Right lobe of liver (tissue), 6 donors: Measurements from ENCODE around the gene VRK1. TPM values are rescaled to one million over a fixed set of nuclear protein-coding genes. Genes with fewer than 3 reads are reported as not detected.

ENCODE experiments used
- ATAC-seq, 4 donors: fragments of 200-7000 bp; cut with Tn5 transposase; one replicate each; pipeline ENCODE4 v1.9.1; 2020; ENCODE audit warnings: mild to moderate bottlenecking in 4 of 4, moderate library complexity in 4 of 4
- DNase-seq, 3 donors: peaks; one replicate each; pipeline ENCODE4 v3.0.0-alpha.2; 2020
- H3K27ac ChIP-seq, 3 donors: fragments of 200-600 bp; one replicate each; pipeline ENCODE4 v1.8.0; 2022
- H3K27me3 ChIP-seq, 2 donors: fragments of 200-600 bp; one replicate each; pipeline ENCODE4 v1.8.0; 2022
- H3K36me3 ChIP-seq, 4 donors: fragments of 200-600 bp; sonication (generic) in 1 of 4; one replicate each; pipeline versions ENCODE4 v1.5.1 to v1.8.0; 2017 to 2022; ENCODE audit warnings: control low read depth in 1 of 4
- H3K4me1 ChIP-seq, 4 donors: fragments of 200-600 bp; sonication (generic) in 1 of 4; one replicate each; pipeline versions ENCODE4 v1.5.1 to v1.8.0; 2017 to 2022; ENCODE audit warnings: control low read depth in 1 of 4
- H3K4me3 ChIP-seq, 3 donors: fragments of 200-600 bp; one replicate each; pipeline ENCODE4 v1.8.0; 2022
- H3K9me3 ChIP-seq, 4 donors: fragments of 200-600 bp; sonication (generic) in 1 of 4; one replicate each; pipeline versions ENCODE4 v1.5.1 to v1.8.0; 2017 to 2022; ENCODE audit warnings: control low read depth in 1 of 4
- POLR2A ChIP-seq: fragments of 450-650 bp; IDR thresholded peaks from one replicate; pipeline ENCODE4 v1.6.1; 2017; ENCODE audit warnings: antibody characterized with exemption, mild to moderate bottlenecking
- WGBS: methylation state at CpG from one replicate; pipeline ENCODE4 v1.1.6; 2018; ENCODE audit warnings: low coverage, low lambda C conversion rate; ENCODE audit not compliant: insufficient coverage; ENCODE audit errors: missing lambda C conversion rate; 5-methylcytosine and 5-hydroxymethylcytosine counted together
- intact Hi-C, 2 donors: fragments of 100-400 bp; cut with DNase I; formaldehyde crosslinking; loops; one replicate each; pipeline versions ENCODE4 v1.11.2 to v1.14.1; 2022
- total RNA-seq, 6 experiments: library from RNA; depleted of rRNA in 2 of 6; stranded (reverse); fragments of >200 nt in 2 of 6; fragmentation: NEBNext Ultra II Directional in 3 of 6; extraction: Animal tissue kit (Norgen Biotek cat#: 25700) in 3 of 6; gene quantifications; one replicate each; pipeline versions ENCODE4 v1.1.0 to v1.2.4, GENCODE V29; 2016 to 2023
- TF ChIP-seq, protein P1 (sequence below), 4 donors: fragments of 200-600 bp in 3 of 4; fragments of 450-650 bp in 1 of 4; IDR thresholded peaks; one replicate each; pipeline versions ENCODE4 v1.5.1 to v1.8.0; 2016 to 2022; ENCODE audit warnings: antibody characterized with exemption in 4 of 4, mild to moderate bottlenecking in 2 of 4
- donor health status: DM: no; HTN: yes; CAD: no.
- donor health status: DM: no; HTN: no; CAD: no.
- donor health status: DM: no; HTN: no; CAD: no.
- donor health status: DM: no; HTN: yes; CAD: no.
- donor health status: DM: no; HTN: yes; CAD: no.

The VRK1 gene
- total RNA-seq, 6 experiments from 2014 or later: 1.8 to 6.9 (median 3.8) TPM

DNA sequence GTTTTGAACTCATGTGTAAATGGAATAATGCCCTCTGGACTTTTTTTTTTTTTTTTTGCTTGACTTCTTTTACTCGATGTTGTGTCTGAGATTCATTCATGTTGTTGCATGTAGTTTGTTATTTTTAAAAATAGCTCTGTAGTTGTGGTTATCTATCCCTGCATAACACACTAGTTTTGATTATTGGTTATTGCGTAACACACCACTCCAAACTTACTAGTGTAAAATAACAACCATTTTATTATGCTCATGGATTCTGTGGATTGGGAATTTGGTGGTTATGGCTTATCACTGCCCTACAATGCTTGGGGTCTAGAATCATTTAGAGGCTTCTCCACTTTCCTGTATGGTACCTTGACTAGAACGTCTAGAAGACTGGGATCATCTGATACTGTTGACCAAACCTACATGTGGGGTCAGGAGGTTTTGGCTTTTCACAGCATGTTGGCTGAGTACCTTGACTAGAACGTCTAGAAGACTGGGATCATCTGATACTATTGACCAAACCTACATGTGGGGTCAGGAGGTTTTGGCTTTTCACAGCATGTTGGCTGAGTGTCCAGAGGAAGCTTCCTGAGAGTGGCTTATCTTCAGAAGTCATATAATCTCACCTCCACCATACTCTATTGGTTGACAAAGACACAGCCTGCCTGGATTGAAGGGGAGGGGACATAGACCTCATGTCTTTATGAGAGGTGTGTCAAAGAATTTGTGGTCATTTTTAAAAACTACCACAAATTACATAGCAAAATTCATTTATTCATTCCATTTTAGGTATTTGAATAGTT, 11.6 kb downstream of the VRK1 start:
- intact Hi-C loops: no loop called here
- no peak overlapping the region for H3K27ac ChIP-seq
- ATAC-seq (no peak), DNase-seq (no peak)
- H3K27me3 ChIP-seq: no peaks in the 10 kb centered on the region
- TF ChIP-seq, protein P1, sequence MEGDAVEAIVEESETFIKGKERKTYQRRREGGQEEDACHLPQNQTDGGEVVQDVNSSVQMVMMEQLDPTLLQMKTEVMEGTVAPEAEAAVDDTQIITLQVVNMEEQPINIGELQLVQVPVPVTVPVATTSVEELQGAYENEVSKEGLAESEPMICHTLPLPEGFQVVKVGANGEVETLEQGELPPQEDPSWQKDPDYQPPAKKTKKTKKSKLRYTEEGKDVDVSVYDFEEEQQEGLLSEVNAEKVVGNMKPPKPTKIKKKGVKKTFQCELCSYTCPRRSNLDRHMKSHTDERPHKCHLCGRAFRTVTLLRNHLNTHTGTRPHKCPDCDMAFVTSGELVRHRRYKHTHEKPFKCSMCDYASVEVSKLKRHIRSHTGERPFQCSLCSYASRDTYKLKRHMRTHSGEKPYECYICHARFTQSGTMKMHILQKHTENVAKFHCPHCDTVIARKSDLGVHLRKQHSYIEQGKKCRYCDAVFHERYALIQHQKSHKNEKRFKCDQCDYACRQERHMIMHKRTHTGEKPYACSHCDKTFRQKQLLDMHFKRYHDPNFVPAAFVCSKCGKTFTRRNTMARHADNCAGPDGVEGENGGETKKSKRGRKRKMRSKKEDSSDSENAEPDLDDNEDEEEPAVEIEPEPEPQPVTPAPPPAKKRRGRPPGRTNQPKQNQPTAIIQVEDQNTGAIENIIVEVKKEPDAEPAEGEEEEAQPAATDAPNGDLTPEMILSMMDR (IDR thresholded peaks at IDR 0.05): no peak
- no peak for TF ChIP-seq POLR2A
- 51% methylated on average over 4 of the region's 4 CpGs for WGBS
- no peaks in the 10 kb centered on the region for H3K9me3 ChIP-seq
- no peaks in the 10 kb centered on the region for H3K36me3 ChIP-seq
- H3K4me1 ChIP-seq: no peaks in the 10 kb centered on the region
- no peak overlapping the region for H3K4me3 ChIP-seq

DNA sequence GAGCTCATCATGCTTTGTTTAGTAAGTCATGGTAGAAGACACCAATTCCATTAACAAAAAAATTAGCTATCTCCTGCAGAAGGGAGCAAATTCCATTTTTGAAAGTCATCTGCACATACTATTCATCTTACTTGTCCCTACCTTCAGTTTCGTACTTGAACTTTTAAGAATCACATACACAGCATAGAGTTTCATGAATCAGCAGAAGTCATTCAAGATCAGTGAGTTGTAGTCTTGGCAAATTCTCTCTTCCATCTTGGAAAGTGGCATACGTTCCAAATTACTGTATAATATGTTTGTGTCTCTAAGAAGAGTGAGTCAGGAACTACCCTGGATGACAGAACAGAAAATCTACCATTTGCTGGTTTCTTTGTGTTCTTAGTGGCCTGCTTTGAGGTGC, 14.1 kb downstream of the VRK1 start:
- DNase-seq: no peak
- no peak overlapping the region for H3K4me3 ChIP-seq
- no peak for TF ChIP-seq POLR2A
- TF ChIP-seq, protein P1 (IDR thresholded peaks at IDR 0.05): no peak

DNA sequence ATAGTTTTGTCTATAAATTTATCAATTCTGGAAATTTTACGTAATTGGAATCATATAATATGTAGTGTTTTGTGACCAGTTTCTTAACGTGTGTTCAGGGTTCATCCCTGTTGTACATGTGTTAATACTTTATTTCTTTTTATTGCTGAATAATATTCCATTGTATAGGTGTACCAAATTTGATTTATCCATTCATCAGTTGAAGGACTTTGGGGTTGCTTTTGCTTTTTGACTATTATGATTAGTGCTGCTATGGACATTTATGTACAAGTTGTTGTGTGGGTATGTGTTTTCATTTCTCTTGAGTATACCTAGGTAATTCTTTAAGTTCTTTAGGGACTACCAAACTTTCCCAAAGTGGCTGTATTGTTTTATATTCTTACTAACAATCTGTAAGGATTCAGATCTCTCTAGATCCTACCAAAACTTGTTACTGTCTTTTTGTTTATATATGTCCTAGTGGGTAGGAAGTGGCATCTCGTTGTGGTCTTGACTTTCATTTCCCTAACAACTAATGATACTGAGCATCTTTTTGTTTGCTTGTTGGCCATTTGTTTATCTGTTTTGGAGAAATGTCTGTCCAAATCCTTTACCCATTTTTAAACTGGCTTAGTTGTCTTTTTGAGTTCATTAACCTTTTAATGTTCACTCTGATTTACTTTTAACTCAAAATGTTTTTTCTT, 14.9 kb downstream of the VRK1 start:
- 66% methylated on average over 3 of the region's 3 CpGs for WGBS
- H3K36me3 ChIP-seq: no peaks in the 10 kb centered on the region
- H3K27me3 ChIP-seq: no peaks in the 10 kb centered on the region
- intact Hi-C loops: no loop called here
- no peaks in the 10 kb centered on the region for H3K4me1 ChIP-seq
- TF ChIP-seq POLR2A: no peak
- TF ChIP-seq, protein P1 (IDR thresholded peaks at IDR 0.05): no peak
- no peak overlapping the region for H3K4me3 ChIP-seq
- DNase-seq (no peak), ATAC-seq (no peak)
- H3K9me3 ChIP-seq: no peaks in the 10 kb centered on the region
- no peak overlapping the region for H3K27ac ChIP-seq

More for the DNA sequence above, 14.1 kb downstream of the VRK1 start:
- Histone ChIP-seq H3K4me1 (no peaks in the 10 kb centered on the region), H3K27ac (no peak overlapping the region), H3K27me3 (no peaks in the 10 kb centered on the region), H3K9me3 (no peaks in the 10 kb centered on the region), H3K36me3 (no peaks in the 10 kb centered on the region)
- ATAC-seq: no peak
- 50% methylated on average over 2 of the region's 2 CpGs for WGBS
- intact Hi-C loops: no loop called here

DNA sequence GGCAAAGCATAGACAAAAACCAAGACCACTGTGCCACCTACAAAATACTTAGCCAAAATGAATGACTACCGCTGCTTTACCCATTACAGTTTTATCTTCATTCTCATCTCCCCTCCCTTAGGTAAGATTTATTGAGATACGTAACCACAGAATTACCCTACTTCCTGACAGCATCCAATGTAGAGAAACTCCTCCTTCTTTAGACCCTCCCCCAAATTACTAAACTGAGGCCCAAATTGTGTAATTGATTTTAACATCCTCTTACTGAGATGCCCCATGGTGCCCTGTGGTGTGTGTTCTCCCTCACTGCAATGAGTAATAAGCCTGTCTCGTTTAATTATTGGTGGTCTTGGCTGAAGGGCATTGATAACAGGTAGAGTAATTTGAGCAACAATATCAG, 19.1 kb downstream of the VRK1 start:
- no peaks in the 10 kb centered on the region for H3K27me3 ChIP-seq
- WGBS: 67% methylated on average over 3 of the region's 3 CpGs
- TF ChIP-seq, protein P1 (IDR thresholded peaks at IDR 0.05): no peak
- TF ChIP-seq POLR2A: no peak

More for the DNA sequence above, 19.1 kb downstream of the VRK1 start:
- Histone ChIP-seq H3K4me1 (no peaks in the 10 kb centered on the region), H3K36me3 (no peaks in the 10 kb centered on the region), H3K27ac (no peak overlapping the region), H3K4me3 (no peak overlapping the region), H3K9me3 (no peaks in the 10 kb centered on the region)
- DNase-seq (no peak), ATAC-seq (no peak)
- intact Hi-C loops: no loop called here
